Uterus (tissue), 4 donors: ENCODE data around the gene ZNF814. TPM values are rescaled to one million over a fixed set of nuclear protein-coding genes. Genes with fewer than 3 reads are reported as not detected.
A peak's percentile ranks its signal among the peaks of the same experiment; 100 is the strongest.

Experiments
- DNase-seq, 2 donors: peaks; one replicate each; pipeline ENCODE4 v3.0.0-alpha.2; 2019 to 2020
- H3K27ac ChIP-seq, 2 donors: fragments of 200-600 bp; sonication (generic); 1 replicate in 1 of 2; 2 replicates in 1 of 2; pipeline ENCODE4 v1.5.1; 2016 to 2018
- H3K27me3 ChIP-seq, 2 donors: fragments of 200-600 bp; sonication (generic); one replicate each; pipeline ENCODE4 v1.5.1; 2018 to 2019; ENCODE audit warnings: control low read depth in 1 of 2
- H3K36me3 ChIP-seq, 2 donors: fragments of 200-600 bp; sonication (generic); one replicate each; pipeline ENCODE4 v1.5.1; 2019; ENCODE audit warnings: control low read depth in 1 of 2
- H3K4me1 ChIP-seq, 2 donors: fragments of 200-600 bp; sonication (generic); one replicate each; pipeline ENCODE4 v1.5.1; 2018 to 2019; ENCODE audit warnings: control low read depth in 1 of 2
- H3K4me3 ChIP-seq, 2 donors: fragments of 200-600 bp; sonication (generic); 1 replicate in 1 of 2; 2 replicates in 1 of 2; pipeline ENCODE4 v1.5.1; 2018 to 2019; ENCODE audit warnings: mild to moderate bottlenecking in 1 of 2
- H3K9me3 ChIP-seq, 2 donors: fragments of 200-600 bp; sonication (generic); one replicate each; pipeline ENCODE4 v1.5.1; 2019; ENCODE audit warnings: control low read depth in 1 of 2
- CTCF ChIP-seq, 4 experiments: fragments of 200-600 bp in 2 of 4; fragments of 450-650 bp in 2 of 4; sonication (generic) in 2 of 4; IDR thresholded peaks; one replicate each; pipeline ENCODE4 v1.5.1; 2016 to 2019; ENCODE audit warnings: antibody characterized with exemption in 4 of 4, mild to moderate bottlenecking in 2 of 4, moderate library complexity in 1 of 4
- POLR2A ChIP-seq, 2 donors: fragments of 450-650 bp; IDR thresholded peaks; one replicate each; pipeline ENCODE4 v1.6.1; 2016; ENCODE audit warnings: antibody characterized with exemption in 2 of 2, mild to moderate bottlenecking in 1 of 2, moderate library complexity in 1 of 2
- intact Hi-C: fragments of 100-400 bp; cut with DNase I; formaldehyde crosslinking; loops from one replicate; pipeline ENCODE4 v1.15.1; 2023; ENCODE audit warnings: low total_unique reads
- total RNA-seq, 4 donors: library from RNA; depleted of rRNA in 3 of 4; stranded (reverse); fragments of >200 nt in 3 of 4; gene quantifications; one replicate each; pipeline versions ENCODE4 v1.1.0 to v1.2.4, GENCODE V29; 2014 to 2023
- donor health status: DM: yes; HTN: yes; CAD: no.

Gene ZNF814
- total RNA-seq, 4 donors from 2014 or later = 7.1 to 24.9 (median 15.4) TPM

GRCh38 chr19:57820599-57820998 is 68.2 kb downstream of the ZNF814 start:
- intact Hi-C loops = no loop called here
- Histone ChIP-seq H3K9me3 (no peaks in the 10 kb centered on the region), H3K4me3 (peak overlapping the region; percentile 66 to 71), H3K27ac (no peak overlapping the region), H3K27me3 (no peaks in the 10 kb centered on the region), H3K4me1 (no peaks in the 10 kb centered on the region), H3K36me3 (no peaks in the 10 kb centered on the region)
- no peak for DNase-seq
- no peak for TF ChIP-seq CTCF (IDR thresholded peaks at IDR 0.05)
- TF ChIP-seq POLR2A (IDR thresholded peaks at IDR 0.05) = no peak

GRCh38 chr19:57819475-57820148 is 69.2 kb downstream of the ZNF814 start:
- H3K4me1 ChIP-seq = no peaks in the 10 kb centered on the region
- peak overlapping the region; percentile 74 to 86 for H3K27ac ChIP-seq
- peak overlapping the region; percentile 66 to 71 for H3K4me3 ChIP-seq
- DNase-seq = peak; percentile 82 to 87
- TF ChIP-seq POLR2A (IDR thresholded peaks at IDR 0.05) (peak in 1 of 2 donors; percentile 42), CTCF (IDR thresholded peaks at IDR 0.05) (no peak)
- no peaks in the 10 kb centered on the region for H3K27me3 ChIP-seq
- H3K9me3 ChIP-seq = no peaks in the 10 kb centered on the region
- H3K36me3 ChIP-seq = no peaks in the 10 kb centered on the region
- intact Hi-C loops = no loop called here

GRCh38 chr19:57818378-57818777 is 70.5 kb downstream of the ZNF814 start:
- no peaks in the 10 kb centered on the region for H3K4me1 ChIP-seq
- no peak for DNase-seq
- H3K27me3 ChIP-seq = no peaks in the 10 kb centered on the region
- H3K36me3 ChIP-seq = no peaks in the 10 kb centered on the region
- H3K27ac ChIP-seq = no peak overlapping the region
- H3K9me3 ChIP-seq = no peaks in the 10 kb centered on the region
- H3K4me3 ChIP-seq = no peak overlapping the region
- intact Hi-C loops = no loop called here
- TF ChIP-seq CTCF (IDR thresholded peaks at IDR 0.05) (no peak), POLR2A (IDR thresholded peaks at IDR 0.05) (no peak)

DNA sequence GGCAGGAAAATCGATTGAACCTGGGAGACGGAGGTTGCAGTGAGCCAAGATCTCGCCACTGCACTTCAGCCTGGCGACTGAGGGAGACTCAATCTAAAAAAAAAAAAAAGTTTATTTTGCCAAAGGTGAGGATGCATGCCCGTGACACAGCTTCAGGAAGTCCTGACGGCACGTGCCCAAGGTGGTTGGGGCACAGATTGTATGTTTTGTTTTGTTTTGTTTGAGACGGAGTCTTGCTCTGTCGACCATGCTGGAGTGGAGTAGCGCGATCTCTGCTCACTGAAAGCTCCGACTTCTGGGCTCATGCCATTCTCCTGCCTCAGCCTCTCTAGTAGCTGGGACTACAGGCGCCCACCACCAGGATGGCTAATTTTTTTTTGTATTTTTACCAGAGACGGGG is 70.9 kb downstream of the ZNF814 start:
- no peak overlapping the region for H3K27ac ChIP-seq
- no peaks in the 10 kb centered on the region for H3K36me3 ChIP-seq
- no peak overlapping the region for H3K4me3 ChIP-seq
- TF ChIP-seq CTCF (IDR thresholded peaks at IDR 0.05) (no peak), POLR2A (IDR thresholded peaks at IDR 0.05) (no peak)
- no peaks in the 10 kb centered on the region for H3K9me3 ChIP-seq
- no peaks in the 10 kb centered on the region for H3K27me3 ChIP-seq
- H3K4me1 ChIP-seq = no peaks in the 10 kb centered on the region
- DNase-seq = no peak
- intact Hi-C loops = no loop called here

GRCh38 chr19:57816652-57817051 is 72.2 kb downstream of the ZNF814 start:
- Histone ChIP-seq H3K4me3 (no peak overlapping the region), H3K36me3 (no peaks in the 10 kb centered on the region), H3K27ac (no peak overlapping the region), H3K9me3 (no peaks in the 10 kb centered on the region), H3K4me1 (no peaks in the 10 kb centered on the region), H3K27me3 (no peaks in the 10 kb centered on the region)
- intact Hi-C loops = no loop called here
- DNase-seq = no peak
- TF ChIP-seq POLR2A (IDR thresholded peaks at IDR 0.05) (no peak), CTCF (IDR thresholded peaks at IDR 0.05) (no peak)
